H1 (cell line): Measurements from ENCODE around the gene RNF168.

Experiments used
- CHD2 ChIP-seq: IDR thresholded peaks from 2 replicates; pipeline ENCODE4 v1.6.1; 2012; ENCODE audit warnings: low read length, improper control_type of control experiment
- EZH2 ChIP-seq: fragments of 200-600 bp; sonication (generic); IDR thresholded peaks from 2 replicates; pipeline ENCODE4 v1.7.1; 2012; ENCODE audit warnings: low read depth, mild to moderate bottlenecking, moderate library complexity, low read length, inconsistent platforms; ENCODE audit not compliant: severe bottlenecking
- POLR2A ChIP-seq, 2 experiments: IDR thresholded peaks; 1 replicate in 1 of 2; 2 replicates in 1 of 2; pipeline ENCODE4 v1.6.1; 2011; ENCODE audit warnings: low read depth in 2 of 2, low read length in 2 of 2, mild to moderate bottlenecking in 2 of 2; ENCODE audit errors: control extremely low read depth in 1 of 2
- SP2 ChIP-seq: IDR thresholded peaks from 2 replicates; pipeline ENCODE4 v1.6.1; 2012; ENCODE audit warnings: mild to moderate bottlenecking, low read length, inconsistent platforms
- SP4 ChIP-seq: IDR thresholded peaks from 2 replicates; pipeline ENCODE4 v1.6.1; 2012; ENCODE audit warnings: low read length, inconsistent platforms
- SRF ChIP-seq: IDR thresholded peaks from 2 replicates; pipeline ENCODE4 v1.6.1; 2011; ENCODE audit warnings: mild to moderate bottlenecking, low read depth, low read length, moderate library complexity
- YY1 ChIP-seq: IDR thresholded peaks from 2 replicates; pipeline ENCODE4 v1.6.1; 2011; ENCODE audit warnings: low read depth, mild to moderate bottlenecking, low read length
- TF ChIP-seq, protein P1 (sequence below), 3 experiments: IDR thresholded peaks; 1 replicate in 2 of 3; 2 replicates in 1 of 3; pipeline versions ENCODE4 v1.5.1 to v1.6.1; 2011; ENCODE audit warnings: low read length in 3 of 3, mild to moderate bottlenecking in 3 of 3, inconsistent platforms in 2 of 3, low read depth in 1 of 3, moderate library complexity in 1 of 3; ENCODE audit not compliant: insufficient read depth in 1 of 3; ENCODE audit errors: control extremely low read depth in 1 of 3
- TF ChIP-seq, protein P2 (sequence below): IDR thresholded peaks from 2 replicates; pipeline ENCODE4 v1.6.1; 2012; ENCODE audit warnings: inconsistent platforms

DNA sequence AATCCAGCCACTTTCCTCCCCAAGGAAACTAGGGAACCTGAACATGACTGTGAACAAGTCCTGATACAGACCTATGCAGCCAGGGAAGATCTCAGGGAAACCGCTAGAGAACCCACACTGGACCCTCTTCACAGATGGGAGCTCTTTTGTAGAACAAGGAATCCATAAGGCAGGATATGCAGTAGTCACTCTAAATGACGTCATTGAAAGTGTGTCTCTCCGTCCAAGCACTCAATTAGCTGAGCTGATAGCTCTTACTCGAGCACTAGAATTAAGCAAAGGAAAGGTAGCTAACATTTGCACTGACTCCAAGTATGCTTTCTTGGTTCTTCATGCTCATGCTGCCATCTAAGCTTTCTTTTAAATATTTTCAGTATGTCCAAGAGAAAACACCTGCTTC, 21.6 kb upstream of the RNF168 start:
- TF ChIP-seq CHD2 = no peak
- TF ChIP-seq, protein P1, sequence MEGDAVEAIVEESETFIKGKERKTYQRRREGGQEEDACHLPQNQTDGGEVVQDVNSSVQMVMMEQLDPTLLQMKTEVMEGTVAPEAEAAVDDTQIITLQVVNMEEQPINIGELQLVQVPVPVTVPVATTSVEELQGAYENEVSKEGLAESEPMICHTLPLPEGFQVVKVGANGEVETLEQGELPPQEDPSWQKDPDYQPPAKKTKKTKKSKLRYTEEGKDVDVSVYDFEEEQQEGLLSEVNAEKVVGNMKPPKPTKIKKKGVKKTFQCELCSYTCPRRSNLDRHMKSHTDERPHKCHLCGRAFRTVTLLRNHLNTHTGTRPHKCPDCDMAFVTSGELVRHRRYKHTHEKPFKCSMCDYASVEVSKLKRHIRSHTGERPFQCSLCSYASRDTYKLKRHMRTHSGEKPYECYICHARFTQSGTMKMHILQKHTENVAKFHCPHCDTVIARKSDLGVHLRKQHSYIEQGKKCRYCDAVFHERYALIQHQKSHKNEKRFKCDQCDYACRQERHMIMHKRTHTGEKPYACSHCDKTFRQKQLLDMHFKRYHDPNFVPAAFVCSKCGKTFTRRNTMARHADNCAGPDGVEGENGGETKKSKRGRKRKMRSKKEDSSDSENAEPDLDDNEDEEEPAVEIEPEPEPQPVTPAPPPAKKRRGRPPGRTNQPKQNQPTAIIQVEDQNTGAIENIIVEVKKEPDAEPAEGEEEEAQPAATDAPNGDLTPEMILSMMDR (IDR thresholded peaks at IDR 0.05; ENCODE audit: control extremely low read depth in 1 of 3, insufficient read depth in 1 of 3, low read depth in 1 of 3, low read length in 3 of 3) = no peak
- TF ChIP-seq, protein P2, sequence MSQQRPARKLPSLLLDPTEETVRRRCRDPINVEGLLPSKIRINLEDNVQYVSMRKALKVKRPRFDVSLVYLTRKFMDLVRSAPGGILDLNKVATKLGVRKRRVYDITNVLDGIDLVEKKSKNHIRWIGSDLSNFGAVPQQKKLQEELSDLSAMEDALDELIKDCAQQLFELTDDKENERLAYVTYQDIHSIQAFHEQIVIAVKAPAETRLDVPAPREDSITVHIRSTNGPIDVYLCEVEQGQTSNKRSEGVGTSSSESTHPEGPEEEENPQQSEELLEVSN = no peak
- no peak for TF ChIP-seq SP4
- TF ChIP-seq POLR2A (IDR thresholded peaks at IDR 0.05; ENCODE audit: control extremely low read depth in 1 of 2, low read depth in 2 of 2, low read length in 2 of 2) = no peak
- TF ChIP-seq SRF = no peak
- TF ChIP-seq EZH2 = no peak
- TF ChIP-seq YY1 = no peak
- TF ChIP-seq SP2 = no peak
